PC-3 (cell line): ENCODE data around the gene ABHD1.

Source experiments
- CTCF ChIP-seq: fragments of 300-600 bp; sonication (generic); conservative IDR thresholded peaks from 2 replicates; pipeline ENCODE4 v1.5.1; 2017; ENCODE audit warnings: antibody characterized with exemption, low read depth, mild to moderate bottlenecking, low read length
- EZH2 ChIP-seq: fragments of 300-600 bp; sonication (generic); IDR thresholded peaks from one replicate; pipeline ENCODE4 v1.6.1; 2017; ENCODE audit warnings: antibody characterized with exemption, mild to moderate bottlenecking, low read length; ENCODE audit not compliant: unreplicated experiment
- EZH2phosphoT487 ChIP-seq: fragments of 300-600 bp; sonication (generic); IDR thresholded peaks from 2 replicates; pipeline ENCODE4 v1.6.1; 2018; ENCODE audit warnings: mild to moderate bottlenecking, antibody characterized with exemption, low read length, borderline replicate concordance

DNA sequence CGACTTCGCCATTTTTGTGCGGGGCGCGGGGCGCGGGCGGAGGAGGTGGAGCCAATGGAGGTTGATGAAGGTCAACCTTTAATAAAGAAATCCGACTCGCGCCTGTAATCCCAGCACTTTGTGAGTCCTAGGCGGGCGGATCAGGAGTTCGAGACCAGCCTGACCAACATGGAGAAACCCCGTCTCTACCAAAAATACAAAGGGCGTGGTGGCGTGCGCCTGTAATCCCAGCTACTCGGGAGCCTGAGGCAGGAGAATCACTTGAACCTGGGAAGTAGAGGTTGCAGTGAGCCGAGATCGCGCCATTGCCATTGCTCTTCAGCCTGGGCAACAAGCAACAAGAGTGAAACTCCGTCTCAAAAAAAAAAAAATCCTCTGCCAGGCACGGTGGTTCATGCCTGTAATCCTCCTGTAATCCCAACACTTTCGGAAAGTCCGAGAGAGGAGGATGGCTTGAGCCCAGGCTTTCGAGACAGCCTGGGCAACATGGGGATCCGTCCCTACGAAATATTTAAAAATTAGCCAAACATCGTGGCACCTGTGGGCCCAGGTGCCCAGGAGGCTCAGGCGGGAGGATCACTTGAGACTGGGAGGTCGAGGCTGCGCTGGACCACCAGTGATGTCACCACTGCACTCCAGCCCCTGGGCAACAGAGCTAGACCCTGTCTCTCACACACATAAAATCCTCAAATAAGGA is 11.3 kb downstream of the ABHD1 start:
- TF ChIP-seq CTCF = no peak
- no peak for TF ChIP-seq EZH2
- TF ChIP-seq EZH2phosphoT487 = no peak
